Measurements from ENCODE around the gene CBFB. TPM values are rescaled to one million over a fixed set of nuclear protein-coding genes. Genes with fewer than 3 reads are reported as not detected.

CBFB gene
- total and polyA plus RNA-seq, 9 of the 15 experiments (the other 6 are each of a cell fraction or from before 2014, with no cell fraction given), result 22.0 to 112 (median 66.5) TPM

GRCh38 chr16:67055712-67056487 is 27.0 kb downstream of the CBFB start (continued):
- no peak for TF ChIP-seq ZNF174 (CRISPR knock-in tag; IDR thresholded peaks at IDR 0.05)
- no peak for TF ChIP-seq SNAPC5 (CRISPR knock-in tag; IDR thresholded peaks at IDR 0.05)
- TF ChIP-seq KHSRP (IDR thresholded peaks at IDR 0.05), result no peak
- TF ChIP-seq CC2D1A (IDR thresholded peaks at IDR 0.05), result no peak
- TF ChIP-seq SETDB1 (IDR thresholded peaks at IDR 0.05; ENCODE audit: low read length), result no peak
- no peak for TF ChIP-seq ZNF75A (CRISPR knock-in tag; IDR thresholded peaks at IDR 0.05)
- no peak for TF ChIP-seq LARP7 (IDR thresholded peaks at IDR 0.05)
- TF ChIP-seq E2F1 (CRISPR knock-in tag; IDR thresholded peaks at IDR 0.05), result no peak
- TF ChIP-seq HNRNPUL1 (IDR thresholded peaks at IDR 0.05; ENCODE audit: low read length), result no peak
- TF ChIP-seq HMGN3 (IDR thresholded peaks at IDR 0.05; ENCODE audit: borderline replicate concordance, extremely low read depth, insufficient read length, low read depth, low read length), result no peak
- TF ChIP-seq MBD1 (CRISPR knock-in tag; IDR thresholded peaks at IDR 0.05), result no peak
- no peak for TF ChIP-seq TAL1 (IDR thresholded peaks at IDR 0.05)
- no peak for TF ChIP-seq ZFP1 (CRISPR knock-in tag; IDR thresholded peaks at IDR 0.05)
- no peak for TF ChIP-seq ZNF668 (CRISPR knock-in tag; IDR thresholded peaks at IDR 0.05)
- no peak for TF ChIP-seq ELF2 (CRISPR knock-in tag; IDR thresholded peaks at IDR 0.05)
- no peak for TF ChIP-seq HDAC6 (IDR thresholded peaks at IDR 0.05; ENCODE audit: low read depth, low read length)
- TF ChIP-seq MYNN (IDR thresholded peaks at IDR 0.05), result no peak
- no peak for TF ChIP-seq MYNN (CRISPR knock-in tag; IDR thresholded peaks at IDR 0.05)
- TF ChIP-seq ZNF561 (CRISPR knock-in tag; conservative IDR thresholded peaks at IDR 0.05), result no peak
- no peak for TF ChIP-seq CGGBP1 (CRISPR knock-in tag; IDR thresholded peaks at IDR 0.05)
- TF ChIP-seq FOXK2 (conservative IDR thresholded peaks at IDR 0.05 in 1 of 2, IDR thresholded peaks at IDR 0.05 in 1 of 2; ENCODE audit: low read depth in 2 of 2), result 0 out of 4 replicates have a peak, but pooled peaks of 1 of the 2 experiments have one; percentile 31
- no peak for TF ChIP-seq CSDE1 (IDR thresholded peaks at IDR 0.05)
- TF ChIP-seq ATF6 (CRISPR knock-in tag; IDR thresholded peaks at IDR 0.05), result no peak
- TF ChIP-seq NR0B1 (IDR thresholded peaks at IDR 0.05; ENCODE audit: partially characterized antibody), result no peak
